Measurements from ENCODE around the gene CCDC187. TPM values are rescaled to one million over a fixed set of nuclear protein-coding genes. Genes with fewer than 3 reads are reported as not detected.
A peak's percentile ranks its signal among the peaks of the same experiment; 100 is the strongest.

CCDC187 gene
- total and polyA plus RNA-seq, 2 of the 8 experiments (the other 6 are each of a cell fraction or from before 2014, with no cell fraction given), result 0.02 TPM; not detected in 1

DNA sequence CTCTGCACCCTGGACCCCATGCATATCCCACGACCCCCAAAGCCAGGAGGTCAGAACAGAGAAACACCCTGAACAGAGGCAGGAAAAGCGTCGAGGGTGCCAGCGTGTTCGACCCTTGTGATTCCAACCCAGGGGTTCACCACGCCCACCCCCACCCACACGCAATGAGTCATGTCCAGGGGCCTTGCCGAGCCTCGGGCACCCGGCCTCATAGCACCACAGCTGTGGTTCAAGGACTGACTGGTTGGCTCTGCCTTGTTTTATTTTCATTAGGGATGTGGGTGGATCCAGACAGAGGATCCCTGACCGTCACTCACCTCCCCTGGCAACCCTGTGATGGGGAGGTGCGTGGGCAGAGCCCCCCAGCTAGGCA is 48.7 kb downstream of the CCDC187 start:
- H2BK15ac ChIP-seq (ENCODE audit: low read length), result no peak overlapping the region
- H3K9ac ChIP-seq (replicated peaks in 1 of 4; ENCODE audit: extremely low read depth in 1 of 4, low read depth in 3 of 4, low read length in 3 of 4), result no peak overlapping the region
- no peaks in the 10 kb centered on the region for H3K27me3 ChIP-seq (replicated peaks in 1 of 4; ENCODE audit: control insufficient read depth in 3 of 4, extremely low read depth in 1 of 4, insufficient read depth in 3 of 4, low read length in 3 of 4)
- H4K20me1 ChIP-seq (replicated peaks in 1 of 2; ENCODE audit: control insufficient read depth in 1 of 2, insufficient read depth in 2 of 2, low read length in 2 of 2), result no peaks in the 10 kb centered on the region
- DNase-seq (ENCODE audit: low read depth in 1 of 2, low spot score in 2 of 2) (no peak), FAIRE-seq (no peak)
- H4K5ac ChIP-seq (ENCODE audit: insufficient read length, low read depth, low read length), result no peak overlapping the region
- POLR2A ChIA-PET (ENCODE audit: partially characterized antibody), result interaction anchor here (0.6 kb wide), 1 partner anchor 13 kb away, joined by 3 read pairs; no protein-coding TSS in a partner anchor
- H3K79me1 ChIP-seq (ENCODE audit: low read depth, low read length), result no peaks in the 10 kb centered on the region
- H3K56ac ChIP-seq (replicated peaks; ENCODE audit: insufficient read length, low read depth, low read length), result no peak overlapping the region
- no peaks in the 10 kb centered on the region for H3K9me3 ChIP-seq (ENCODE audit: insufficient read depth in 2 of 2, low read depth in 1 of 2, low read length in 1 of 2)
- no peak overlapping the region for H3K14ac ChIP-seq (ENCODE audit: insufficient read length)
- H3K4me1 ChIP-seq (replicated peaks in 1 of 4; ENCODE audit: control insufficient read depth in 3 of 4, insufficient read depth in 4 of 4, low read length in 3 of 4), result peaks cover 0 to 4% (median under 1%) of the 10 kb centered on the region in 4 experiments; a peak in 2 of 7 replicates
- no peak overlapping the region for H3K23ac ChIP-seq (ENCODE audit: insufficient read length)
- TF ChIP-seq POU5F1 (IDR thresholded peaks at IDR 0.05; ENCODE audit: low read depth, low read length) (no peak), RNF2 (IDR thresholded peaks at IDR 0.05; ENCODE audit: borderline replicate concordance, low read depth, low read length, missing control alignments, poor library complexity, severe bottlenecking) (no peak), ZNF274 (IDR thresholded peaks at IDR 0.05; ENCODE audit: borderline replicate concordance, extremely low read depth, low read length) (no peak), JUND (IDR thresholded peaks at IDR 0.05; ENCODE audit: low read length) (no peak), TEAD4 (IDR thresholded peaks at IDR 0.05; ENCODE audit: low read depth, low read length) (no peak), HDAC2 (IDR thresholded peaks at IDR 0.05; ENCODE audit: borderline replicate concordance in 1 of 2, low read depth in 2 of 2, low read length in 2 of 2) (no peak), NANOG (IDR thresholded peaks at IDR 0.05; ENCODE audit: insufficient read depth, low read depth, low read length, poor library complexity, severe bottlenecking) (no peak), GABPA (IDR thresholded peaks at IDR 0.05; ENCODE audit: borderline replicate concordance, insufficient read depth, low read length) (no peak), RFX5 (IDR thresholded peaks at IDR 0.05; ENCODE audit: borderline replicate concordance, low read depth, low read length) (no peak), CBX5 (IDR thresholded peaks at IDR 0.05; ENCODE audit: low read depth, low read length) (no peak), TBP (IDR thresholded peaks at IDR 0.05; ENCODE audit: low read depth, low read length) (no peak), RAD21 (IDR thresholded peaks at IDR 0.05 in 1 of 2, conservative IDR thresholded peaks at IDR 0.05 in 1 of 2; ENCODE audit: low read depth in 2 of 2, low read length in 2 of 2) (no peak), ASH2L (IDR thresholded peaks at IDR 0.05; ENCODE audit: low read length) (no peak)
- H4K8ac ChIP-seq (ENCODE audit: extremely low read depth, insufficient read depth, low read length), result no peak overlapping the region; the same call in 1 of the 2 replicates
- no peak overlapping the region for H3K18ac ChIP-seq (ENCODE audit: extremely low read depth, low read length)
- WGBS, 2 experiments (ENCODE audit: extremely low coverage in 1 of 2, insufficient coverage in 1 of 2, insufficient read length in 1 of 2, insufficient replicate concordance in 2 of 2, low coverage in 1 of 2, low lambda C conversion rate in 2 of 2, missing lambda C conversion rate in 1 of 2), result 94% methylated on average over 12 of the region's 12 CpGs; no CpG with 5 or more reads in 1 of the 2 experiments
- no peak overlapping the region for H2AFZ ChIP-seq (ENCODE audit: low read length)
- H3K27ac ChIP-seq (ENCODE audit: low read depth, low read length), result no peak overlapping the region
- H2BK5ac ChIP-seq (ENCODE audit: low read depth, low read length), result no peak overlapping the region
- no peak overlapping the region for H3K4me3 ChIP-seq (ENCODE audit: extremely low read depth in 1 of 4, insufficient read depth in 2 of 4, low read depth in 3 of 4, low read length in 4 of 4)
- no peaks in the 10 kb centered on the region for H3K23me2 ChIP-seq (ENCODE audit: low read depth, low read length)
- H3K36me3 ChIP-seq (ENCODE audit: control insufficient read depth in 2 of 4, insufficient read depth in 4 of 4, low read length in 3 of 4), result no peaks in the 10 kb centered on the region
- CTCF ChIA-PET (ENCODE audit: partially characterized antibody), result interaction anchor here (0.6 to 2.0 kb wide), 7 partner anchors 20 to 391 kb away, joined by 3 to 10 read pairs (median 3); no protein-coding TSS in a partner anchor
- no peak overlapping the region for H3K4ac ChIP-seq (replicated peaks; ENCODE audit: insufficient read length, low read depth, low read length)
- H2BK20ac ChIP-seq (ENCODE audit: low read length), result no peak overlapping the region
- no peaks in the 10 kb centered on the region for H3K79me2 ChIP-seq (ENCODE audit: control insufficient read depth in 1 of 2, insufficient read depth in 2 of 2, low read length in 2 of 2)
- 0 out of 2 replicates have a peak overlapping the region, but pooled peaks have one; percentile 50 for H2BK12ac ChIP-seq (ENCODE audit: low read depth, low read length)
- H2AK5ac ChIP-seq (ENCODE audit: low read depth, low read length), result no peak overlapping the region
- H2BK120ac ChIP-seq (replicated peaks; ENCODE audit: low read depth, low read length), result no peak overlapping the region
- no peak overlapping the region for H3K4me2 ChIP-seq (ENCODE audit: insufficient read depth in 1 of 2, low read depth in 2 of 2, low read length in 2 of 2)
- H4K91ac ChIP-seq (replicated peaks; ENCODE audit: insufficient read length, low read length), result no peak overlapping the region
